NCI-H1694 treated with DMSO at 0.1 percent for 48 hours (cell line): ENCODE results near the gene CNTNAP1.
"Not testable (repeated sequence)": the region's sequence is repeated elsewhere in the genome, so short reads cannot be mapped to it uniquely, and the experiment has no call there.

ENCODE experiments used
- DNase-seq: peaks from one replicate; lab custom pipeline; 2025; lab: John Stamatoyannopoulos, UW

The CNTNAP1 gene

DNA sequence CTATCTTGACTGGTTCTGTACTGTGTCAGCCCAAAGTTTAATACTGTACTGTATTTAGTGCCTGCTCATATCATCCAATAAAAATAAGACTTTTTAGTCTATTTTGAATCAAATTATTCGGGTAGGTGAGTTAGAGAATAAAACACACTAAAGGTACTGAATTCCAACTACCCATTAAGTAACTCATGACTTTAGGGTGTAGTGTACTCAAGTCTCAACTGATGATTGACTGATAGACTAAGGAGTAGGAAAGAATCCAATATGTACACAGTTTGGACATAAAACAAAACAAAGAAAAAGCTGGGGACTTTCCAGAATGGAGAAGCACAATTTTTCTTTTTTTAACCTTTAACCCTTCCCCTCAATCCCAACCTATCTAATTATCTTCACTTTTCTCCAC is 58.4 kb downstream of the CNTNAP1 start:
- no peak for DNase-seq

DNA sequence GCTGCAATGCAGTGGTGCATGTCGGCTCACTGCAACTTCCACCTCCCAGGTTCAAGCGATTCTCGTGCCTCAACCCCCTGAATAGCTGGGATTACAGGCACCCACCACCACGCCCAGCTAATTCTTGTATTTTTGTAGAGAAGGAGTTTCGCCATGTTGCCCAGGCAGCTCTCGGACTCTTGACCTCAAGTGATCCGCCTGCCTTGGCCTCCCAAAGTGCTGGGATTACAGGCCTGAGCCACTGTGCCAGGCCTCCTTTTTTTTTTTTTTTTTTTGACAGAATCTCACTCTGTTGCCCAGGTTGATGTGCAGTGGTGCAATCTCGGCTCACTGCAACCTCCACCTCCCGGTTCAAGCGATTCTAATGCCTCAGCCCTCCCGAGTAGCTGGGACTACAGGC is 60.6 kb downstream of the CNTNAP1 start:
- not testable (repeated sequence) for DNase-seq

DNA sequence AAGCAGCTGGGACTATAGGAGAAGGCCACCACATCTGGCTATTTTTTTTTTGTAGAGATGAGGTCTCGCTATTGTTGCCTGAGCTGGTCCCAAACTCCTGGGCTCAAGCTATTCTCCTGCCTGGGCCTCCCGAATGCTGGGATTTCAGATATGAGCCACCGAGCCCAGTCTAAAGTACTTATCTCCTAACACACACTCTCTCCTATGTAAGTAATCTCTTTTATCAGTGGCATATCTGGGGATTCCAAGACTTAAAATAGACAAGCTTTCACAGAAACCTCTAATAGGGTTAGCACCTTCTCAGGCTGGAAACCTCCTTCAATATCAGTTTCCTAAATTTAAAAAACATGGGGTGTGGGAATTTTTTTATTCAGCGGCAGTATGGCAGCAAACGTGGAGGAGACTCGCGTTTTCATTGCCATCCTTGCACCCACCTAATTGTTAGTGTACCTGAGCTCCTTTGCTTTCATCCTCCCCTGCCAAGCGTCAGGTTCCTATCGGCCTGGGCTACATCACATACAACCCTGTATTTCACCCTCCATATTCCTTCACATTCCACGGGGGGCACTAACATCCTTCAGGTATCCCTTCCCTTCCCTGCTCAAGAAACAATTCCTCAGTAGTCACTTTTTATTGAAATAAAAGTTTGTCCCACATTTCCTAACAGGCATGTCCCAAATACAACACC is 61.4 kb downstream of the CNTNAP1 start:
- DNase-seq: no peak

DNA sequence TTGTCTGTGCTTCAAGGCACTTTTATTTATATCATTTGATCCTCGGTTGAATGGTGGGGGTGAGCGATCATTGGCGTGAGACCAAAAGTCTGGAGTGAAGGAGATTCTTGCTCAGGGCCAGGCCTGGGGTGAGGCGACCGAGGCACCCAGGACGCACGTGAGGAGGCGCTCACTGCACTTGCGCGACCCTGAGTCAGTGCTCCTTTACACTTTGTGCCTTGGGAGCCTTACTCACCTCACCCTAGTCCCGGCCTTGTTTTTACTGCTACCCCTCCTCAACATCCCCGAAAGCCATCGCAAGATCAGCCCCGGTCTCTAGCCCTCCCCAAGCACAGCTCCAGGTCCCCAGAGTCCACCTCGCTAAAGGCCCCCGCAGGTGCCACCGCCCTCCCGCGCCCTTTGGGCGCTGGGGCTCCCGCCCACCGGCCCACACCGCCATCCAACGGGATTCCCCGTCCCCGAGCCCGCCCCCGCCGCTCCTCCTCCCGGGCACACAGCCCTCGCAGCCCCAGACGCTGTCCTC is 62.0 kb downstream of the CNTNAP1 start:
- DNase-seq: peak; percentile 78

DNA sequence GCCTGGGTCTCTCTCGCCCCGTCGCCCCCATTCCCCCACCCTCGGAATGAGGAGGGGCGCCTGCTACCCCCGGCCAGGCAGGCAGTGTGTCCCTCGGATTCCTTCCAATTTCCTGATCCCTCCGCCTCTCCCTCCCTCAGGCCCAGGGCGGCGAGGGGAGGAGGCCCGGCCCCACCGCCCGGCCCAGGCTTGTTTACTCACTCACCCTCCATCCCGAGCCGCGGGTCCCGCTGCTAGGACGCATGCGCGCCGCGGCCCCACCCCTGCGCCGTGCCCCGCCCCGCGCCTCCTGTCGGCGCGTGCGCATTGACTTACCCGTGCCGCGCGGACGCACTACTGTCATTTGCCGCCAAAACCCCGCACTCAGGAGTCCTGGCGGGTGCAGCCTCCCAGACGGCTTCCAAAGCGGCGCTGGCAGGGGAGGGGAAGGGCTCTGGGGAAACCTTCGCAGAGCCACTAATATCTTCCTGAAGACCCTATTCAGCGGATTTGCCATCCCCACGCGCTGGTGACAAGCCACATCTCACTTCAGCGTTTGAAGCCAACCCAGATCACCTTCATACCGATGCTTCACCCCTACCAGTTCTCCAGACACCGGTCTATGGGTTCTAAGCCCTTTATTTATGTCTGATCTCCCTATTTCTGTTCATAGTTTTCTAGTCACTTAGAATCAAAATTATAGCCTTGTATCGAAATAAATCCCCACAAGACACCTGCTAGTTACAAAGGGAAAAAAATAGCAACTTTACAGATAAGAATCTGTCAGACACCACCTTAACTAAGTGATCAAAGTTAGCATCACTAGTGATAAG is 62.7 kb downstream of the CNTNAP1 start, which contains the start of gene EZH1:
Gene EZH1, minus strand, starts transcription at position 235 of the 812 bp plus-strand sequence. CDS start 16,099 bp downstream, outside the sequence.
- peak; percentile 87 for DNase-seq

DNA sequence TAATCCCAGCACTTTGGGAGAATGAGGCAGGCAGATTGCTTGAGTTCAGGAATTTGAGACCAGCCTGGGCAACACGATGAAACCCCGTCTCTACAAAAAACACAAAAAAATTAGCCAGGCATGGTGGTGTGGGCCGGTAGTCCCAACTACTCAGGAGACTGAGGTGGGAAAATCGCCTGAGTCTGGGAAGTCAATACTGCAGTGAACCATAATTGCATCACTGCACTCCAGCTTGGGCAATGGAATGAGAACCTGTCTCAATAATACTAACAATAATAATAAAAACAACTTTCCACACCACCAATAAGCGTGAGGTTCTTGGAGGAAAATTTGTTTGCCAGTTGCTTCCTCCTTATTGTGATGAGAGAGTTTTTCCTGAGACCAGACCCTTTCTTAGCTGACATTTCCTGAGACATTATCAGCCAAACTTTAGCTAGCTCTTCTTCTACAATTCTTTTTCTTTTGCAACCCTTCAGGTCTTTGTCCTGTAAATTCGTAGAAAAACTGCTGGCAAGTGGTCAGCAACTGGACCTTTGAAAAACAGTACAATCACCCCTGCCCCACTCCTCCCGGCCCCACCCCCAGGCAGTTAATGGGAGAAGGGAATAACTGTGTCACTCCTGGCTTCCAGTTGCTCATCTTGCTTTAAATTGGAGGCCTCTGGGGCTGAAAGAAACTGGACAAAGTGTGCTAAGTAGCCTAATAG is 66.0 kb downstream of the CNTNAP1 start:
- DNase-seq: no peak

DNA sequence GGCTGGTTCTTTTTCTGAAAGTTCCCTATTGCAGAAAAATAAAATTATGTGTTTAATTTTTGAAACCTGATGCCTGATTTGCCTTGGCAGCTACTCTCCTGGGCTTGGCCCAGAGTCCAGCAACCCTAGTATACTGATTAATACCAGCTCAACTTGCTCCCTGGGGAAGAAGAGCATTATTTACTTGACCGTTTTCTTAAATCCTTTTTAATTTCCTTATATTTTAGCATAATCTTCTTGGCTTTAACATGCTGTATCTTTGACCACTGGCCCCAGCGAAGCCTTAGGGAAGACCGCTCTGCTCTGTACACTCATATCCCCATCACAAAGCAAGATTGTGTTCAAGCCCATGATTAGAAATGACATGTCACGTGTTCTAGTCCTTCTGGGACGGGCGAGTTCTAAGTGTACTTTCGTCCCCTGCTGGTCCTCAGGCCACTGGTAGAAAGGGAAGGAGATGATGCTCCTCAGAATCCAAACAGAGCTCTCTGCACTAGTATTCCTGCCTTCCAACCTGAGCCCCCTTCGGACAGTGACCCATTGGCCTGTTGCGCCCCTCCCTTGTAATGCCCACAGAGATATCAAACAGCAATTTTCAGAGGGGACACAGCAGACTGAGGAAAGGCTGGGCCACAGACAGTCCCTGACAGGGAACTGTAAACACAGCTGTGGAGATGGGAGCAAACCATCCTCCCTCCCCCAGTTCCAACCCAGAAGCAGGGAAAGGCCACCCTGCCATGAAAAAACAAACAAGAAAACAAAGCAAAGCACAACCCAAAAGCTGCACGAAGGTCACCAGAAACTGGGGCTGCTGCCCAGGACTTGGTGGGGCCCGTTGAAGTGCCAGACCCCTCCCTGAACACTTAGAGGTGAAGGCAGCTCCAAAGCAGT is 66.8 kb downstream of the CNTNAP1 start:
- DNase-seq: no peak
